Measurements from ENCODE around the gene OCSTAMP.

The OCSTAMP gene

DNA sequence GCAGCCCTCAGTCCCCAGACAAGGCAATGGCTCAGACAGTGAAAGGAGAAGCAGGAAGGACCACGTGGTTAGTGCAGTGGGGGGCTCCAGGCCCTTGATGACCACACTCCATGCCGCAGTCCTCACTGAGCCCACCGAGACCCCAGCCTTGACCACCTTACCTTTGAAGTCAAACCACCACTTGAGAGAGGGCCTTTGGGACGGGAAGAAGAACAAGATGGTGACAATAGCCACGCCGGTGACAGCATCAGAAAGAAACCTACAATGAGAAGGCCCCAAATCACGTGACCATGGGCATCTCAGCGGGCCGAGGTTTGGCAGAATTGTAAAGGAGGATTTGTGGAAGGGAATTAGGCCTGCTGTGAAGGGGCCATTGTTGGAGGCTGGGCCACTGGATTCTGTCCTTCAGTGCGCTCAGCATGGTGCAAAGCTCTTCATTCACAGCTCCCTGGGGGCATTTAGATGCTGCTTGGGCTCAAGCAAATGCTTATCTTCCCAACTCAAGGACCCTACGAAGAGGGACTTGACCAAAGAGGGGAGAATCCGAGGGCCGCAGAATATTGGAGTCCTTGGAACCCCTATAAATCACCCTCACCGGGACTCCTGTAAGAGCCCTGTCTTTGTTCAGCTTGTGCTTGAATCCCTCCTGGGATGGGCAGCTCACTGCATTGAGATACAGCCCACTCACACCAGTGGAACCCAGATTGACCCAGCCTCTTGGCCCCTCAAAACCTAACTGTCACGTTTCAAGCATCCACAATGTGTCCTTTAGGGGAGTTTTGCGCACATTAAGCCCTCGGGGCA lies 33.2 kb upstream of the OCSTAMP start:
- Histone ChIP-seq H3K4me1 (ENCODE audit: control insufficient read depth, insufficient read depth, low read length) (no peaks in the 10 kb centered on the region), H3K27me3 (ENCODE audit: control insufficient read depth, insufficient read depth, low read length) (peaks cover 7% of the 10 kb centered on the region), H3K4me3 (ENCODE audit: low read length) (no peak overlapping the region), H3K9ac (ENCODE audit: low read depth, low read length) (no peak overlapping the region), H3K9me3 (replicated peaks; ENCODE audit: low read length) (no peaks in the 10 kb centered on the region), H3K36me3 (ENCODE audit: insufficient read depth, low read length) (no peaks in the 10 kb centered on the region), H3K4me2 (ENCODE audit: low read length) (no peak overlapping the region)

DNA sequence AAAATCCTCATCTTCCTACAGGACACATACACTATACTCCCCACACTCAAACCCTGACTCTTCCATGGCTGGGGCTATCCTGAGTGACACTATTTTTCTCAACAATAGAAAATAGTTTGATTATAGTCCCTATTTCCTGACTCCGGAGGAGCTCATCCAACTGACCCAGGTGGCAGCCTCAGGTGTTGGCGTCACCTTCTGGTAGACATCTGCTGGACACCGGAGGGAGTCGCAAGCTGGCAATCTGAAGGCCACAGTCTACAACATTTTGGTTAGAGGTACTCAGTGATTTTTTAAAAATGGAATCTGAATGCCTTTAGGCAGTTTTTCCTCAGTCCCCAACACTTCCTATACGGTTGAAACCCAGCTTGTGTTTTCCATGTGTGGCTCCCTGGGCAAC lies 32.2 kb upstream of the OCSTAMP start:
- H3K27me3 ChIP-seq (ENCODE audit: control insufficient read depth, insufficient read depth, low read length) = peaks cover 7% of the 10 kb centered on the region
- H3K4me2 ChIP-seq (ENCODE audit: low read length) = no peak overlapping the region
- no peaks in the 10 kb centered on the region for H3K9me3 ChIP-seq (replicated peaks; ENCODE audit: low read length)
- no peak overlapping the region for H3K4me3 ChIP-seq (ENCODE audit: low read length)
- no peaks in the 10 kb centered on the region for H3K36me3 ChIP-seq (ENCODE audit: insufficient read depth, low read length)
- no peak overlapping the region for H3K9ac ChIP-seq (ENCODE audit: low read depth, low read length)
- no peaks in the 10 kb centered on the region for H3K4me1 ChIP-seq (ENCODE audit: control insufficient read depth, insufficient read depth, low read length)

DNA sequence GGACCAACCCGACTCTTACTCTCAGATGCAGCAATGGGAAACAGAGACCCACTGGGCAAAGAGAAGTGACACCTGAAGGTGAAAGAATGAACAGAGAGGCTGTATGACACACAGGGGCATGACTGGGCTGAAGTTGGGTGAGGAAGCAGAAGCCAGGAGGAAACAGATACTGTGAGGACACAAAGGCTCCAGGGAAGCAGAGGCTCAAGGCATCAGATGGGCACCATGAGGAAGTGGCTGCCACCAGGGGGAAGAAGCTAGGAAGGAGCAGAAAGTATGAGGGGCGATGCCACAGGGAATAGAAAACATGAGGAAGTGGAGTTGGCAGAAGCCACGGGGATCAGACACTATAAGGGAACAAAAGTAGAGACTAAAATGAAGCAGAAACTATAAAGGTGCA lies 30.9 kb upstream of the OCSTAMP start:
- H3K27me3 ChIP-seq (ENCODE audit: control insufficient read depth, insufficient read depth, low read length) = peaks cover 7% of the 10 kb centered on the region
- H3K4me2 ChIP-seq (ENCODE audit: low read length) = no peak overlapping the region
- no peaks in the 10 kb centered on the region for H3K9me3 ChIP-seq (replicated peaks; ENCODE audit: low read length)
- H3K4me1 ChIP-seq (ENCODE audit: control insufficient read depth, insufficient read depth, low read length) = no peaks in the 10 kb centered on the region
- no peak overlapping the region for H3K4me3 ChIP-seq (ENCODE audit: low read length)
- no peak overlapping the region for H3K9ac ChIP-seq (ENCODE audit: low read depth, low read length)
- no peaks in the 10 kb centered on the region for H3K36me3 ChIP-seq (ENCODE audit: insufficient read depth, low read length)

DNA sequence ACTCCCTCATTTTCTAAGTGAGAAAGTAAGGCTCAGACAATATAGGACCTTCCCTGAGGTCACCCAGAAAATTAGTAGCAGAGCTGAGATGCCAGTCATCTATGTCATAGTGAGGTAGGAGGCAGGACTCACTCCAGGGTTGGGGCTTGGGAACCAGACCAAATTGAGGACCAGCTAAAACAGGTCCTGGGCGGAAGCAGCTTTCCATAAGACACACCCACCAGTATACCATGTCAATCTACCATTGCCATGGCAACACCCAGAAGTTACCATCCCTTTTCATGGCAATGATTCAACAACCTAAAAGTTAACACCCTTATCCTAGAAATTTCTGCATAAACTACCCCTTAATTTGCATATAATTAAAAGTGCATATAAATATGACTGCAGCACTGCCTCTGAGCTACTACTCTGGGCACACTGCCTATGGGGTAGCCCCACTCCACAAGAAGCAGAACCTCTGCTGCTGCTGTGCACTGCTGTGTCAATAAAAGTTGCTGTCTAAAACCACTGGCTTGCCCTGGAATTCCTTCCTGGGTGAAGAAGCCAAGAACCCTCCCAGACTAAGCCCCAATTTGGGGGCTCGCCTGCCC lies 30.3 kb upstream of the OCSTAMP start:
- Histone ChIP-seq H3K9ac (ENCODE audit: low read depth, low read length) (no peak overlapping the region), H3K4me3 (ENCODE audit: low read length) (no peak overlapping the region), H3K36me3 (ENCODE audit: insufficient read depth, low read length) (no peaks in the 10 kb centered on the region), H3K4me1 (ENCODE audit: control insufficient read depth, insufficient read depth, low read length) (no peaks in the 10 kb centered on the region), H3K9me3 (replicated peaks; ENCODE audit: low read length) (no peaks in the 10 kb centered on the region), H3K4me2 (ENCODE audit: low read length) (no peak overlapping the region), H3K27me3 (ENCODE audit: control insufficient read depth, insufficient read depth, low read length) (peaks cover 7% of the 10 kb centered on the region)

DNA sequence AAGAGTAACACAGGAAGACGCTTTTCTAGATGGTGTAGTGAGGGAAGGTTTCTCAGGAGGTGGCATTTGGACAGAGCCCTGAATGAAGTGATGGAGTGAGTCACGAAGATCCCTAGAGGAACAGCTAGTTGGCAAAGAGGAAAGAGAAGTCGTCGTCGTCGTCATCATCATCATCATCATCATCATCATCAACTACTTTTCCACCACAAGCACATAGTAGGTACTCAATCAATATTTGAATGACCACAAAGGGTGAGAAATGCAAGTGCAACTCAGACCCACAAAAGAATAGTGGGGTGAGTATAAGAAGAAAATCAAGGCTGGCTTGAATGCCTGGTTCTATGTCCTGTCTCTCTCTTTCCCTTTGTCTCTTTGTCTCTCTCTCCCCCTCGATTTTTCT lies 28.3 kb upstream of the OCSTAMP start:
- Histone ChIP-seq H3K27me3 (ENCODE audit: control insufficient read depth, insufficient read depth, low read length) (peaks cover 3% of the 10 kb centered on the region), H3K4me3 (ENCODE audit: low read length) (no peak overlapping the region), H3K4me1 (ENCODE audit: control insufficient read depth, insufficient read depth, low read length) (no peaks in the 10 kb centered on the region), H3K36me3 (ENCODE audit: insufficient read depth, low read length) (no peaks in the 10 kb centered on the region), H3K9ac (ENCODE audit: low read depth, low read length) (no peak overlapping the region), H3K9me3 (replicated peaks; ENCODE audit: low read length) (no peaks in the 10 kb centered on the region), H3K4me2 (ENCODE audit: low read length) (no peak overlapping the region)

DNA sequence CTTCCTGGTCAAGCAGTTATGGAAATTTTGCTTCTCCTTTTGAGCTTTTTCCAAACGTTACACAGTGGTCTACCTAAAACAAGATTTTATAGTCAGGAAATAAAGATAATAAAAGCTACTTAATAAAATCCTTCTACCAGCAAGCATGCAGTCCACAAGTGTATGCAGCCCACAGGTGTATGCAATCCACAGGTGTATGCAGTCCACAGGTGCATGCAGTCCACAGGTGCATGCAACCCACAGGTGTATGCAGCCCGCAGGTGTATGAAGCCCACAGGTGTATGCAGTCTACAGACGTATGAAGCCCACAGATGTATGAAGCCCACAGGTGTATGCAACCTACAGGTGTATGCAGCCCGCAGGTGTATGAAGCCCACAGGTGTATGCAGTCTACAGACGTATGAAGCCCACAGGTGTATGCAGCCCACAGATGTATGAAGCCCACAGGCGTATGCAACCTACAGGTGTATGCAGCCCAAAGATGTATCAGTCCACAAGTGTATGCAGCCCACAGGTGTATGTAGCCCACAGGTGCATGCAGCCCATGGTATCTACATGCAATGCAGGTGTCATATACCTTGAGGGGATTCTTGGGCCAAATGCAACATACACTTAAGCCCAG lies 26.4 kb upstream of the OCSTAMP start:
- Histone ChIP-seq H3K36me3 (ENCODE audit: insufficient read depth, low read length) (no peaks in the 10 kb centered on the region), H3K4me3 (ENCODE audit: low read length) (no peak overlapping the region), H3K4me2 (ENCODE audit: low read length) (no peak overlapping the region), H3K27me3 (ENCODE audit: control insufficient read depth, insufficient read depth, low read length) (peaks cover 8% of the 10 kb centered on the region), H3K4me1 (ENCODE audit: control insufficient read depth, insufficient read depth, low read length) (no peaks in the 10 kb centered on the region), H3K9ac (ENCODE audit: low read depth, low read length) (no peak overlapping the region), H3K9me3 (replicated peaks; ENCODE audit: low read length) (no peaks in the 10 kb centered on the region)

DNA sequence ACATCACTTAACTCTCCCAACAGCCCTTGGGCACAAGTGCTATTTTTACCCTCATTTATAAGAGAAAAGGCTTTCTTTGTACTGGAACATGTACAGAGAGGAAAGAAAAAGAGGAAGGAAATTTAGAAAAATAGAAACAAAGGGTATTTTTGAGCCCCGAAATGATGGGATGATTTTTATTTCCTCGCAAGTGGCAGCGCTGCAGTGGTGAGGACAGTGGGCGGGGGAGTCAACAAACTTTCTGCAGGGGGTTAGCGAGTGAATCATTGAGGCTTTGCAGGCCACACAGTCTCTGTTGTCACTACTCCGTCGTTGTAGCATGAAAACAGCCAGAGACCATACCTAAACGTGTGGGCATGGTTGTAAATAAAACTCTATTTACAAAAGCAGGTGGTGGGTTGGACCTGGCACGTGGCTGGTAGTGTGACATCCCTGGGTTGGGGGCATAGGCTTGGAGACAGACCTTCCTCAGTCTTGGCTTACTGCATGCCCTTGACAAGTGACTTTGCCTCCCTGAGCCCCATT lies 25.5 kb upstream of the OCSTAMP start:
- Histone ChIP-seq H3K27me3 (ENCODE audit: control insufficient read depth, insufficient read depth, low read length) (peaks cover 12% of the 10 kb centered on the region), H3K4me2 (ENCODE audit: low read length) (no peak overlapping the region), H3K4me3 (ENCODE audit: low read length) (no peak overlapping the region), H3K36me3 (ENCODE audit: insufficient read depth, low read length) (no peaks in the 10 kb centered on the region), H3K4me1 (ENCODE audit: control insufficient read depth, insufficient read depth, low read length) (no peaks in the 10 kb centered on the region), H3K9ac (ENCODE audit: low read depth, low read length) (no peak overlapping the region), H3K9me3 (replicated peaks; ENCODE audit: low read length) (no peaks in the 10 kb centered on the region)

DNA sequence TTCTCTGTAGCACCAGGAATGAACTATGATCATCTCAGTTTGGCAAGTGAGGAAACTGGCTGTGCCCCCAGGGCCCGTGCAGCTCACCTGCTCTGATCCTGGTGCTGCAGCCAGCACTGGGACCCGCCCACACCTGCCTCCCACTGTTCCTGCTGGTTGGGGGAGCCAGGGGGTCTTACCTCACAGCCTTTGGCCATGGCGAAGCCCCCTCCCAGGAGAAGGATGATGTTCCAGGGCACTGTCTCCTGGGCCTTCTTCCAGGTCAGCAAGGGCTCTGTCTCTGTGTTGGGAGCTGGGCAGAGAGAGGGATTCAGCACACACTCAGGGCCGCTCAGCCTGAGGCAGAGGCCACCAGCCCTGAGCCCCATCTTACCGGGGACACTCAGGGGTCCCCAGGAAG lies 24.9 kb upstream of the OCSTAMP start:
- H3K4me3 ChIP-seq (ENCODE audit: low read length) = no peak overlapping the region
- H3K27me3 ChIP-seq (ENCODE audit: control insufficient read depth, insufficient read depth, low read length) = peaks cover 13% of the 10 kb centered on the region
- no peak overlapping the region for H3K9ac ChIP-seq (ENCODE audit: low read depth, low read length)
- no peaks in the 10 kb centered on the region for H3K4me1 ChIP-seq (ENCODE audit: control insufficient read depth, insufficient read depth, low read length)
- H3K4me2 ChIP-seq (ENCODE audit: low read length) = no peak overlapping the region
- H3K36me3 ChIP-seq (ENCODE audit: insufficient read depth, low read length) = no peaks in the 10 kb centered on the region
- no peaks in the 10 kb centered on the region for H3K9me3 ChIP-seq (replicated peaks; ENCODE audit: low read length)

DNA sequence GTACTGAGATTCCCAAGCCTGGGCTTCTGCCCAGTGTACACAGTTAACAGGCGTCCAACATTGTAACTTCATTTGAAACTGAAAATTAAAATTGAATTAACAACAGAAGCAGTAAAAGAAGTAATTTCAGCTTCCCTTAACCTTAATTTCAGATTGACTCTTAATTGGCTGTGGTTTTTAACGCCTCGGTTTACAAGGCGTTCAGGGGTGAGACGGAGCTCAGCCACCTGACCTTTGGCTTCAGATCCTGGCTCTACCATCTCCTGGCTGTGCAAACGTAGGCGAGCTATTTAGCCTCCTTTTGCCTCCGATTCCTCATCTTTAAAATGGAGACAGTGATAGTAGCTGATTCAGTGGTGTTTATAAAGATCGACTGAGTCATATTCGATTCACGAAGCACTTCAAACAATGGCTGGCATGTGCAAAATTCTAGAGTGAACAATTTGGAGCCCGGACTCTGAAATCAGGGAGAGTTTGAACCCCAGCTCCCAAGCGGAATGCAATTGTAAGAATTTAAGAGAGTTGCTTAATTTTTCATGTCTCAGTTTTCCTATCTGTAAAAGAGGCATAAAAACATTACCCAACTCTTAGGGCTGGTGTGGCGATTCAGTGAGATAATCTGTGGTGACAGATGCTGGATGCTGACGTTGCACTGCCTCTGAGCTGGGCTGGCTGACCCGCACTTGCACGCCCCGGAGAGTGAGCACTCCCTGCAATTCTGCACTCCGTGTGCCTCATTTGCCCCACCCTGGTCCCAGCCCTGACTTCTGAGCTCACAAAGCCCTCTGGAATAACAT lies 23.5 kb upstream of the OCSTAMP start:
- H3K36me3 ChIP-seq (ENCODE audit: insufficient read depth, low read length) = no peaks in the 10 kb centered on the region
- no peak overlapping the region for H3K4me2 ChIP-seq (ENCODE audit: low read length)
- H3K9me3 ChIP-seq (replicated peaks; ENCODE audit: low read length) = no peaks in the 10 kb centered on the region
- H3K4me3 ChIP-seq (ENCODE audit: low read length) = no peak overlapping the region
- no peak overlapping the region for H3K9ac ChIP-seq (ENCODE audit: low read depth, low read length)
- peaks cover 18% of the 10 kb centered on the region for H3K27me3 ChIP-seq (ENCODE audit: control insufficient read depth, insufficient read depth, low read length)
- H3K4me1 ChIP-seq (ENCODE audit: control insufficient read depth, insufficient read depth, low read length) = no peaks in the 10 kb centered on the region

DNA sequence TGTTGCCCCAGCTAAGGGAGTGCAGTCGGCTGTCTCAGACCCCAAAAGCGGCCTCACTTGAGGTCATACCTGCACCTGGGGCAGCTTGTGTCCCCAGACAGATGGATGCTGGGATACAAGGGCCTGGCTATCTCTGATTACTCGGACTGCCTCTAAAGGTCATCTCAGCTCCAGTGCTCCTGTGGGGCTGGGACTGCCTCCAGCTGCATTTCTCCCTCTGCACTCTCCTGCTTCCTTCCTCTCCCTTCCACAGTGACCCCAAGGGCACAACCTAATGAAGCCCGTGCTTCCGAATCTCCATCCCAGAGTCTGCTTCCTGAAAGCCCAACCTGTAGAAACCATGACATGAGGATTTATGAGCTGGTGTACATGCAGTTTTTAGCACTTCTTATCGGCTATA lies 22.8 kb upstream of the OCSTAMP start:
- Histone ChIP-seq H3K36me3 (ENCODE audit: insufficient read depth, low read length) (no peaks in the 10 kb centered on the region), H3K4me3 (ENCODE audit: low read length) (no peak overlapping the region), H3K9ac (ENCODE audit: low read depth, low read length) (no peak overlapping the region), H3K4me2 (ENCODE audit: low read length) (no peak overlapping the region), H3K9me3 (replicated peaks; ENCODE audit: low read length) (no peaks in the 10 kb centered on the region), H3K27me3 (ENCODE audit: control insufficient read depth, insufficient read depth, low read length) (peaks cover 20% of the 10 kb centered on the region), H3K4me1 (ENCODE audit: control insufficient read depth, insufficient read depth, low read length) (no peaks in the 10 kb centered on the region)

DNA sequence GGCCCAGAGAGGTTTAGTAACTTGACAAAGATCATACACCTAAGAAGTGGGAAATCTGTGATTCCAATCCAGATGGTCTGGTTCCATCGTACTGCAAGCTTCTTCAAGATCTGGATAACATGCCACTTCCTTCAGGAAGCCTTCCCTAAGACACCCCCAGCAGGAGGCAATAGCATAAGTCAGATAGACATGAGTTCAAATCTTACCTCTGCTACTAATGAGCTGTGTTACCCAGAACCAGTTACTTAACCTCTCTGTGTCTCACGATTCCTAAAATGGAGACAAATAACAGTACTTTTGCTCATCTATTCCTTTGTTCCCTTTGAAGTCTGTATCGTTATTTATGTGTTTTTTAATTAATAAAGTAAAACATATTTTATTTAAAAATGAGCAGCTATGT lies 22.3 kb upstream of the OCSTAMP start:
- no peak overlapping the region for H3K9ac ChIP-seq (ENCODE audit: low read depth, low read length)
- no peak overlapping the region for H3K4me2 ChIP-seq (ENCODE audit: low read length)
- no peaks in the 10 kb centered on the region for H3K9me3 ChIP-seq (replicated peaks; ENCODE audit: low read length)
- peaks cover 20% of the 10 kb centered on the region for H3K27me3 ChIP-seq (ENCODE audit: control insufficient read depth, insufficient read depth, low read length)
- no peak overlapping the region for H3K4me3 ChIP-seq (ENCODE audit: low read length)
- no peaks in the 10 kb centered on the region for H3K4me1 ChIP-seq (ENCODE audit: control insufficient read depth, insufficient read depth, low read length)
- no peaks in the 10 kb centered on the region for H3K36me3 ChIP-seq (ENCODE audit: insufficient read depth, low read length)

Measured in skeletal muscle satellite cell (primary cell).